Keratinocyte (primary cell): ENCODE measurements around the gene ZNF438. TPM values are rescaled to one million over a fixed set of nuclear protein-coding genes. Genes with fewer than 3 reads are reported as not detected.

Source experiments
- DNase-seq: peaks from one replicate; pipeline ENCODE4 v3.0.0-alpha.2; 2011; ENCODE audit warnings: low read depth, missing footprints, low spot score
- FAIRE-seq: peaks from 2 replicates; lab custom pipeline; 2011; peaks lifted over from hg19 to GRCh38; lab: Jason Lieb, UNC
- H2AFZ ChIP-seq: 2 replicates; pipeline ENCODE4 v1.6.0; 2012; ENCODE audit warnings: low read length, control low read depth, inconsistent platforms; ENCODE audit not compliant: control insufficient read depth
- H3K27ac ChIP-seq: 2 replicates; pipeline ENCODE4 v1.5.1; 2011; ENCODE audit warnings: low read length; ENCODE audit not compliant: control insufficient read depth, insufficient read depth
- H3K27me3 ChIP-seq: 3 replicates; pipeline ENCODE4 v1.6.0; 2011; ENCODE audit warnings: low read length; ENCODE audit not compliant: control insufficient read depth, insufficient read depth; ENCODE audit errors: extremely low read depth
- H3K36me3 ChIP-seq, 2 experiments: 2 replicates in 1 of 2; 3 replicates in 1 of 2; pipeline ENCODE4 v1.5.1; 2011; ENCODE audit warnings: low read length in 2 of 2, mild to moderate bottlenecking in 1 of 2; ENCODE audit not compliant: control insufficient read depth in 2 of 2, insufficient read depth in 2 of 2; ENCODE audit errors: extremely low read depth in 1 of 2
- H3K4me1 ChIP-seq: 3 replicates; pipeline ENCODE4 v1.5.1; 2011; ENCODE audit warnings: low read length; ENCODE audit not compliant: control insufficient read depth, insufficient read depth; ENCODE audit errors: extremely low read depth
- H3K4me2 ChIP-seq: 3 replicates; pipeline ENCODE4 v1.6.0; 2011; ENCODE audit warnings: low read depth, low read length; ENCODE audit not compliant: control insufficient read depth, insufficient read depth; ENCODE audit errors: extremely low read depth
- H3K4me3 ChIP-seq, 3 experiments: fragments of 200-600 bp in 1 of 3; sonication (generic) in 1 of 3; 2 replicates in 2 of 3; 3 replicates in 1 of 3; pipeline ENCODE4 v1.5.1; 2011 to 2016; ENCODE audit warnings: low read length in 3 of 3, mild to moderate bottlenecking in 3 of 3, control low read depth in 2 of 3, inconsistent platforms in 1 of 3, low read depth in 1 of 3, mixed read lengths in 1 of 3, mixed run types in 1 of 3, moderate library complexity in 1 of 3; ENCODE audit not compliant: control insufficient read depth in 2 of 3, insufficient read depth in 2 of 3; ENCODE audit errors: extremely low read depth in 1 of 3
- H3K79me2 ChIP-seq: 2 replicates; pipeline ENCODE4 v1.6.0; 2012; ENCODE audit warnings: low read length; ENCODE audit not compliant: control insufficient read depth, insufficient read depth
- H3K9ac ChIP-seq: 3 replicates; pipeline ENCODE4 v1.6.0; 2011; ENCODE audit warnings: low read length; ENCODE audit not compliant: control insufficient read depth, insufficient read depth; ENCODE audit errors: extremely low read depth
- H3K9me1 ChIP-seq: 3 replicates; pipeline ENCODE4 v1.6.0; 2011; ENCODE audit warnings: low read length; ENCODE audit not compliant: control insufficient read depth, insufficient read depth; ENCODE audit errors: extremely low read depth
- H3K9me3 ChIP-seq: 2 replicates; pipeline ENCODE4 v1.5.1; 2012; ENCODE audit warnings: low read depth, low read length; ENCODE audit not compliant: control insufficient read depth
- H4K20me1 ChIP-seq: 3 replicates; pipeline ENCODE4 v1.6.0; 2011; ENCODE audit warnings: low read length; ENCODE audit not compliant: control insufficient read depth, insufficient read depth; ENCODE audit errors: extremely low read depth
- CTCF ChIP-seq, 3 experiments: IDR thresholded peaks in 1 of 3; conservative IDR thresholded peaks in 1 of 3; optimal IDR thresholded peaks in 1 of 3; 2 replicates in 2 of 3; 3 replicates in 1 of 3; pipeline versions ENCODE3 to v1.5.1; 2011; ENCODE audit warnings: low read length in 3 of 3, mild to moderate bottlenecking in 3 of 3, moderate library complexity in 2 of 3, control low read depth in 1 of 3, inconsistent platforms in 1 of 3; ENCODE audit not compliant: insufficient read depth in 2 of 3; ENCODE audit errors: extremely low read depth in 1 of 3
- EZH2 ChIP-seq: IDR thresholded peaks from one replicate; pipeline ENCODE4 v1.6.1; 2012; ENCODE audit warnings: inconsistent platforms, mild to moderate bottlenecking, low read length, moderate library complexity
- dilution Hi-C: fragments of 300-500 bp; cut with MboI; formaldehyde crosslinking; loops from one replicate; pipeline ENCODE4 v1.7.0; 2020; ENCODE audit warnings: low sequenced_read_pairs; ENCODE audit not compliant: extremely low pct_ligation_motif_present
- polyA plus RNA-seq, 5 experiments: library from polyadenylated mRNA; depleted of rRNA in 3 of 5; stranded (reverse) in 3 of 5; stranded (forward) in 1 of 5; unstranded in 1 of 5; fragments of >200 nt; gene quantifications; 1 replicate in 1 of 5; 2 replicates in 3 of 5; 3 replicates in 1 of 5; pipeline versions ENCODE4 v1.2.1 to v1.2.3, GENCODE V29; 2011 to 2012; ENCODE audit warnings: missing spikeins in 2 of 5, low read depth in 1 of 5, low replicate concordance in 1 of 5

The ZNF438 gene
- polyA plus RNA-seq, 1 donor (not counting 4 experiments of a cell fraction or from before 2014, with no cell fraction given) = 2.8 TPM

- no peak overlapping the region for H2AFZ ChIP-seq
- no peaks in the 10 kb centered on the region for H3K9me3 ChIP-seq
- H3K4me1 ChIP-seq = peaks cover 17% of the 10 kb centered on the region
- H3K4me3 ChIP-seq = no peak overlapping the region
- H3K79me2 ChIP-seq = no peaks in the 10 kb centered on the region
- FAIRE-seq (no peak), DNase-seq (no peak)
- H3K9ac ChIP-seq = no peak overlapping the region
- H3K4me2 ChIP-seq = no peak overlapping the region
- TF ChIP-seq EZH2 (no peak), CTCF (optimal IDR thresholded peaks at IDR 0.05 in 1 of 3, IDR thresholded peaks at IDR 0.05 in 1 of 3, conservative IDR thresholded peaks at IDR 0.05 in 1 of 3; ENCODE audit: extremely low read depth in 1 of 3, insufficient read depth in 2 of 3, low read length in 3 of 3) (no peak)
- dilution Hi-C loops = no loop called here
- H3K9me1 ChIP-seq = no peaks in the 10 kb centered on the region
- no peaks in the 10 kb centered on the region for H3K27me3 ChIP-seq
- no peaks in the 10 kb centered on the region for H3K36me3 ChIP-seq
- H4K20me1 ChIP-seq = no peaks in the 10 kb centered on the region
- H3K27ac ChIP-seq = no peak overlapping the region
These were observed 1.5 kb upstream of the ZNF438 start for GRCh38 chr10:31033147-31033546.

- no peaks in the 10 kb centered on the region for H3K36me3 ChIP-seq
- no peaks in the 10 kb centered on the region for H3K27me3 ChIP-seq
- H3K4me3 ChIP-seq = peak overlapping the region; percentile 66 to 84 (median 80)
- dilution Hi-C loops = no loop called here
- DNase-seq (peak; percentile 77), FAIRE-seq (no peak)
- peak overlapping the region; percentile 96 for H2AFZ ChIP-seq
- peaks cover 20% of the 10 kb centered on the region for H3K4me1 ChIP-seq
- no peaks in the 10 kb centered on the region for H3K79me2 ChIP-seq
- peak overlapping the region; percentile 97 for H3K4me2 ChIP-seq
- no peaks in the 10 kb centered on the region for H3K9me1 ChIP-seq
- H3K27ac ChIP-seq = peak overlapping the region; percentile 99
- peak overlapping the region; percentile 98 for H3K9ac ChIP-seq
- no peaks in the 10 kb centered on the region for H4K20me1 ChIP-seq
- H3K9me3 ChIP-seq = no peaks in the 10 kb centered on the region
- TF ChIP-seq CTCF (optimal IDR thresholded peaks at IDR 0.05 in 1 of 3, IDR thresholded peaks at IDR 0.05 in 1 of 3, conservative IDR thresholded peaks at IDR 0.05 in 1 of 3; ENCODE audit: extremely low read depth in 1 of 3, insufficient read depth in 2 of 3, low read length in 3 of 3) (no peak), EZH2 (no peak)
These were observed 830 bp upstream of the ZNF438 start for GRCh38 chr10:31032258-31033132.
